ENCODE measurements around the gene PKIG.
A peak's percentile ranks its signal among the peaks of the same experiment; 100 is the strongest.
"Not testable (repeated sequence)": the region's sequence is repeated elsewhere in the genome, so short reads cannot be mapped to it uniquely, and the experiment has no call there.

Gene PKIG

GRCh38 chr20:44646641-44647274 lies 64.4 kb downstream of the PKIG start:
- H3K9me3 Mint-ChIP-seq = no peaks in the 10 kb centered on the region
- peaks cover 92% of the 10 kb centered on the region for H3K4me1 Mint-ChIP-seq
- no peaks in the 10 kb centered on the region for H3K36me3 Mint-ChIP-seq
- H3K27me3 Mint-ChIP-seq = no peaks in the 10 kb centered on the region
- H3K27ac Mint-ChIP-seq = peak overlapping the region; percentile 95
- peak overlapping the region; percentile 77 for H3K4me3 Mint-ChIP-seq

- no peak overlapping the region for H3K4me3 Mint-ChIP-seq
- H3K9me3 Mint-ChIP-seq = no peaks in the 10 kb centered on the region
- peaks cover 85% of the 10 kb centered on the region for H3K4me1 Mint-ChIP-seq
- peak overlapping the region; percentile 12 for H3K27ac Mint-ChIP-seq
- H3K27me3 Mint-ChIP-seq = no peaks in the 10 kb centered on the region
- no peaks in the 10 kb centered on the region for H3K36me3 Mint-ChIP-seq
These were observed 65.7 kb downstream of the PKIG start for GRCh38 chr20:44648068-44648467.

- H3K27me3 Mint-ChIP-seq = no peaks in the 10 kb centered on the region
- peaks cover 85% of the 10 kb centered on the region for H3K4me1 Mint-ChIP-seq
- peak overlapping the region; percentile 89 for H3K4me3 Mint-ChIP-seq
- peaks cover 3% of the 10 kb centered on the region for H3K36me3 Mint-ChIP-seq
- no peak overlapping the region for H3K27ac Mint-ChIP-seq
- H3K9me3 Mint-ChIP-seq = no peaks in the 10 kb centered on the region
These were observed 66.2 kb downstream of the PKIG start for GRCh38 chr20:44648579-44648978.

GRCh38 chr20:44649126-44649525 lies 66.7 kb downstream of the PKIG start:
- H3K36me3 Mint-ChIP-seq = peaks cover 4% of the 10 kb centered on the region
- no peaks in the 10 kb centered on the region for H3K27me3 Mint-ChIP-seq
- peaks cover 82% of the 10 kb centered on the region for H3K4me1 Mint-ChIP-seq
- peak overlapping the region; percentile 89 for H3K4me3 Mint-ChIP-seq
- H3K27ac Mint-ChIP-seq = peak overlapping the region; percentile 66
- H3K9me3 Mint-ChIP-seq = no peaks in the 10 kb centered on the region

GRCh38 chr20:44649976-44650375 lies 67.6 kb downstream of the PKIG start:
- Mint-ChIP-seq H3K9me3 (no peaks in the 10 kb centered on the region), H3K4me3 (peak overlapping the region; percentile 89), H3K27me3 (no peaks in the 10 kb centered on the region), H3K36me3 (peaks cover 4% of the 10 kb centered on the region), H3K27ac (no peak overlapping the region), H3K4me1 (peaks cover 74% of the 10 kb centered on the region)

GRCh38 chr20:44650771-44651433 lies 68.5 kb downstream of the PKIG start:
- H3K36me3 Mint-ChIP-seq = peaks cover 4% of the 10 kb centered on the region
- peak overlapping the region; percentile 89 for H3K4me3 Mint-ChIP-seq
- H3K9me3 Mint-ChIP-seq = no peaks in the 10 kb centered on the region
- H3K27me3 Mint-ChIP-seq = no peaks in the 10 kb centered on the region
- H3K4me1 Mint-ChIP-seq = peaks cover 66% of the 10 kb centered on the region
- peak overlapping the region; percentile 84 for H3K27ac Mint-ChIP-seq

GRCh38 chr20:44651434-44651683 lies 69.0 kb downstream of the PKIG start:
- Mint-ChIP-seq H3K9me3 (no peaks in the 10 kb centered on the region), H3K4me3 (peak overlapping the region; percentile 89), H3K27me3 (no peaks in the 10 kb centered on the region), H3K36me3 (peaks cover 4% of the 10 kb centered on the region), H3K4me1 (peaks cover 62% of the 10 kb centered on the region), H3K27ac (no peak overlapping the region)

- Mint-ChIP-seq H3K9me3 (no peaks in the 10 kb centered on the region), H3K36me3 (peaks cover 4% of the 10 kb centered on the region), H3K27me3 (no peaks in the 10 kb centered on the region), H3K27ac (peak within 1 kb of the TSS; percentile 94), H3K4me1 (peaks cover 57% of the 10 kb centered on the region), H3K4me3 (peak within 1 kb of the TSS; percentile 89)
These were observed 69.5 kb downstream of the PKIG start, which contains the start of gene ADA for GRCh38 chr20:44651684-44652423. ADA (minus strand) TSS chr20:44651699; CDS start chr20:44651607, 92 bp downstream.

GRCh38 chr20:44653546-44653945 lies 71.2 kb downstream of the PKIG start:
- Mint-ChIP-seq H3K4me1 (peaks cover 40% of the 10 kb centered on the region), H3K36me3 (peaks cover 10% of the 10 kb centered on the region), H3K9me3 (no peaks in the 10 kb centered on the region), H3K27ac (peak overlapping the region; percentile 90), H3K27me3 (no peaks in the 10 kb centered on the region), H3K4me3 (no peak overlapping the region)

- Mint-ChIP-seq H3K4me3 (peak overlapping the region; percentile 15), H3K36me3 (peaks cover 11% of the 10 kb centered on the region), H3K4me1 (peaks cover 33% of the 10 kb centered on the region)
- not testable (repeated sequence) for H3K9me3 Mint-ChIP-seq, H3K27me3 Mint-ChIP-seq, H3K27ac Mint-ChIP-seq
These were observed 71.8 kb downstream of the PKIG start for GRCh38 chr20:44654210-44654609.

GRCh38 chr20:44656448-44656847 lies 74.1 kb downstream of the PKIG start:
- no peak overlapping the region for H3K4me3 Mint-ChIP-seq
- no peak overlapping the region for H3K27ac Mint-ChIP-seq
- no peaks in the 10 kb centered on the region for H3K9me3 Mint-ChIP-seq
- H3K27me3 Mint-ChIP-seq = no peaks in the 10 kb centered on the region
- H3K36me3 Mint-ChIP-seq = peaks cover 16% of the 10 kb centered on the region
- H3K4me1 Mint-ChIP-seq = peaks cover 19% of the 10 kb centered on the region

- no peak overlapping the region for H3K4me3 Mint-ChIP-seq
- H3K27ac Mint-ChIP-seq = no peak overlapping the region
- H3K9me3 Mint-ChIP-seq = no peaks in the 10 kb centered on the region
- H3K4me1 Mint-ChIP-seq = peaks cover 18% of the 10 kb centered on the region
- peaks cover 18% of the 10 kb centered on the region for H3K36me3 Mint-ChIP-seq
- H3K27me3 Mint-ChIP-seq = no peaks in the 10 kb centered on the region
These were observed 75.5 kb downstream of the PKIG start for GRCh38 chr20:44657875-44658274.

GRCh38 chr20:44658810-44659209 lies 76.4 kb downstream of the PKIG start:
- no peak overlapping the region for H3K4me3 Mint-ChIP-seq
- peaks cover 9% of the 10 kb centered on the region for H3K4me1 Mint-ChIP-seq
- H3K36me3 Mint-ChIP-seq = peaks cover 13% of the 10 kb centered on the region
- no peaks in the 10 kb centered on the region for H3K27me3 Mint-ChIP-seq
- H3K27ac Mint-ChIP-seq = peak overlapping the region; percentile 35
- no peaks in the 10 kb centered on the region for H3K9me3 Mint-ChIP-seq

GRCh38 chr20:44659931-44660330 lies 77.6 kb downstream of the PKIG start:
- peak overlapping the region; percentile 88 for H3K27ac Mint-ChIP-seq
- no peaks in the 10 kb centered on the region for H3K9me3 Mint-ChIP-seq
- H3K27me3 Mint-ChIP-seq = no peaks in the 10 kb centered on the region
- peaks cover 18% of the 10 kb centered on the region for H3K4me1 Mint-ChIP-seq
- H3K36me3 Mint-ChIP-seq = peaks cover 13% of the 10 kb centered on the region
- no peak overlapping the region for H3K4me3 Mint-ChIP-seq

- H3K4me1 Mint-ChIP-seq = peaks cover 18% of the 10 kb centered on the region
- no peak overlapping the region for H3K4me3 Mint-ChIP-seq
- peaks cover 13% of the 10 kb centered on the region for H3K36me3 Mint-ChIP-seq
- no peak overlapping the region for H3K27ac Mint-ChIP-seq
- H3K27me3 Mint-ChIP-seq = no peaks in the 10 kb centered on the region
- H3K9me3 Mint-ChIP-seq = no peaks in the 10 kb centered on the region
These were observed 78.2 kb downstream of the PKIG start for GRCh38 chr20:44660581-44660980.

- H3K9me3 Mint-ChIP-seq = no peaks in the 10 kb centered on the region
- peaks cover 16% of the 10 kb centered on the region for H3K36me3 Mint-ChIP-seq
- H3K4me1 Mint-ChIP-seq = peaks cover 25% of the 10 kb centered on the region
- H3K4me3 Mint-ChIP-seq = no peak overlapping the region
- no peak overlapping the region for H3K27ac Mint-ChIP-seq
- H3K27me3 Mint-ChIP-seq = no peaks in the 10 kb centered on the region
These were observed 79.9 kb downstream of the PKIG start for GRCh38 chr20:44662261-44662660.

Measured in activated naive CD4-positive, alpha-beta T cell treated with anti-CD3 and anti-CD28 coated beads, Interleukin-2, amount 50 U/mL, for 24 hours (primary cell).